Ovary (tissue), 3 donors: ENCODE measurements around the gene P2RY11.

ENCODE experiments used
- EP300 ChIP-seq: sonication (generic); formaldehyde crosslinking; IDR thresholded peaks from one replicate; pipeline ENCODE4 v1.6.1; 2017; ENCODE audit warnings: antibody characterized with exemption
- POLR2A ChIP-seq: fragments of 450-650 bp; IDR thresholded peaks from one replicate; pipeline ENCODE4 v1.6.1; 2017; ENCODE audit warnings: antibody characterized with exemption, mild to moderate bottlenecking, moderate library complexity
- TF ChIP-seq, protein P1 (sequence below), 3 donors: fragments of 450-650 bp in 2 of 3; fragments of 200-600 bp in 1 of 3; IDR thresholded peaks; one replicate each; pipeline versions ENCODE4 v1.5.1 to v1.8.0; 2016 to 2022; ENCODE audit warnings: antibody characterized with exemption in 3 of 3, mild to moderate bottlenecking in 1 of 3
- donor health status: DM: no; HTN: no; CAD: no.

DNA sequence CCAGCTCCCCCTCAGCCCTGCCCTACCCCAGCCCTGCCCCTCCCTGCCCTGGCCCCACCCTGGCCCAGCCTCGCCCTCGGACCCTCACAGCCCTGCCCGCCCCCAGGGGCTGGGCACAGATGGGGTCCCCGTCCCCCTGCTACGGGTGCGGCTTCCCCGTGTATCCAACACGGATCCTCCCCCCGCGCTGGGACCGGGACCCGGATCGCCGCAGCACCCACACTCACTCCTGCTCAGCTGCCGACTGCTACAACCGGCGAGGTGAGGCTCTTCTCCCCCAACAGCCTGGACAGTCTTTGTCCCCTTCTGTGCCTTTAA lies 20.2 kb upstream of the P2RY11 start:
- TF ChIP-seq, protein P1, sequence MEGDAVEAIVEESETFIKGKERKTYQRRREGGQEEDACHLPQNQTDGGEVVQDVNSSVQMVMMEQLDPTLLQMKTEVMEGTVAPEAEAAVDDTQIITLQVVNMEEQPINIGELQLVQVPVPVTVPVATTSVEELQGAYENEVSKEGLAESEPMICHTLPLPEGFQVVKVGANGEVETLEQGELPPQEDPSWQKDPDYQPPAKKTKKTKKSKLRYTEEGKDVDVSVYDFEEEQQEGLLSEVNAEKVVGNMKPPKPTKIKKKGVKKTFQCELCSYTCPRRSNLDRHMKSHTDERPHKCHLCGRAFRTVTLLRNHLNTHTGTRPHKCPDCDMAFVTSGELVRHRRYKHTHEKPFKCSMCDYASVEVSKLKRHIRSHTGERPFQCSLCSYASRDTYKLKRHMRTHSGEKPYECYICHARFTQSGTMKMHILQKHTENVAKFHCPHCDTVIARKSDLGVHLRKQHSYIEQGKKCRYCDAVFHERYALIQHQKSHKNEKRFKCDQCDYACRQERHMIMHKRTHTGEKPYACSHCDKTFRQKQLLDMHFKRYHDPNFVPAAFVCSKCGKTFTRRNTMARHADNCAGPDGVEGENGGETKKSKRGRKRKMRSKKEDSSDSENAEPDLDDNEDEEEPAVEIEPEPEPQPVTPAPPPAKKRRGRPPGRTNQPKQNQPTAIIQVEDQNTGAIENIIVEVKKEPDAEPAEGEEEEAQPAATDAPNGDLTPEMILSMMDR (IDR thresholded peaks at IDR 0.05): no peak
- TF ChIP-seq POLR2A: no peak
- TF ChIP-seq EP300: no peak
